Sciatic nerve (tissue), 2 donors: ENCODE results near the gene PTCH1. TPM values are rescaled to one million over a fixed set of nuclear protein-coding genes. Genes with fewer than 3 reads are reported as not detected.

Experiments
- ATAC-seq: fragments of 200-7000 bp; cut with Tn5 transposase; one replicate; pipeline ENCODE4 v1.9.1; 2020; ENCODE audit warnings: mild to moderate bottlenecking, moderate library complexity
- DNase-seq: peaks from one replicate; pipeline ENCODE4 v3.0.0-alpha.2; 2020; ENCODE audit warnings: low spot score
- intact Hi-C: fragments of 100-400 bp; cut with DNase I; formaldehyde crosslinking; loops from one replicate; pipeline ENCODE4 v1.14.2; 2022
- total RNA-seq: library from RNA; stranded (reverse); fragmentation: NEBNext Ultra II Directional; extraction: Animal tissue kit (Norgen Biotek cat#: 25700); gene quantifications from one replicate; pipeline ENCODE4 v1.2.1, GENCODE V29; 2021
- donor health status: DM: no; HTN: no; CAD: no.
- donor health status: DM: no; HTN: no; CAD: no.

The PTCH1 gene
- total RNA-seq, result 136 TPM

- intact Hi-C loops, result no loop called here
- DNase-seq (peak; percentile 82), ATAC-seq (peak; percentile 86)
These were observed at the start of gene PTCH1 for GRCh38 chr9:95516734-95517558. TSS of gene PTCH1 (minus strand) at chr9:95516971.

- intact Hi-C loops, result no loop called here
- no peak for DNase-seq
- ATAC-seq, result no peak
These were observed 49.2 kb upstream of the PTCH1 start for GRCh38 chr9:95565982-95566381.

DNA sequence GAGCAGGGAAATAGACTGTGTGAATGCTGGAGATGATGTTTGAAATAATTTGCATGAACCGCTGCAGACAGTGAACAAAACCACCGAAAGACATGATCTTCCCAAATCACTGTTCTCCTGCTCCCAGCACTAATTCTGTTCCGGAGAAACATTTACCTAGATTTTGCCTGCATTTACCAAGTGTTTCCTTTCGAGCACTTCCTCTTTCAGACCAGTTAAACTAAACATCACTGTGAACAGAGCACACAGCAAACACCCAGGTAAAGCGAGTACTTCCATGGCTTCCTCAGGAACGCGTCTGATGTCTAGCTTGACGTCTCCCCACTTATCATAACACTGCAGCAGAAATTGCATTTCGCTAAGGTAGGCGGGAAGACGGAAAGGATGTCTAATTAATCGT lies 45.1 kb upstream of the PTCH1 start:
- no peak for ATAC-seq
- DNase-seq, result no peak
- intact Hi-C loops, result no loop called here

DNA sequence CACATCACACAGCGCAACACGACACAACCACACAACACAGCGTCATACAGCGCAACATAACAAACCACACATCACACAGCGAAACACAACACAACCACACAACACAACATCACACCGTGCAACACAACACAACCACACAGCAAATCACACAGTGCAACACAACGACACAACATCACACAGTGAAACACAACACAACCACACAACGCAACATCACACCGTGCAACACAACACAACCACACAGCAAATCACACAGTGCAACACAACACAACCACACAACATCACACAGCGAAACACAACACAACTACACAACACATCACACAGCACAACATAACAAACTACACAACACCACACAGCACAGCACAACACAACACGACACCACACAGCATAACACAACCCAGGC lies 40.4 kb upstream of the PTCH1 start:
- ATAC-seq (no peak), DNase-seq (no peak)
- intact Hi-C loops, result loop anchor here (10.0 kb wide), 1 partner anchor 588 kb away; no protein-coding TSS in a partner anchor

DNA sequence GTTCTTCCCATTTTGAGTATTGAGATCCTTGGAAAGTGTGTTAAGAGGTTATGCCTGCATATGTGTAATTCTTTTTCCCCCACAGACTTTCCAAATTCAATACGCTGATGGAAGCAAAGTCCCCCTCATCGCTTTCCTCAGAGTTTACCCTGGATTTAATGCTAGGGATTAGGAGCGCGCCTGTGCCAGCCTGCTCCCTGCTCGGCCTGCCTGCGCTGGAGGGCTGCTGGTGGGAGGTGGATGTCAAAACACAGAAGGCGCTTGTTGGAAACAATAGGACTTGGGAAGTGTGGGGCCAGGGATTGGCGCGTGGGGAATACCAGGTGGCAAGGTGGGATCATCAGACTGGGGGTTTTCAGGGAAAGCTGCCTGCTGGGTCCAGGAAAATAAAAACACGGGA lies 39.8 kb upstream of the PTCH1 start:
- DNase-seq (no peak), ATAC-seq (no peak)
- intact Hi-C loops, result loop anchor here (10.0 kb wide), 1 partner anchor 588 kb away; no protein-coding TSS in a partner anchor

DNA sequence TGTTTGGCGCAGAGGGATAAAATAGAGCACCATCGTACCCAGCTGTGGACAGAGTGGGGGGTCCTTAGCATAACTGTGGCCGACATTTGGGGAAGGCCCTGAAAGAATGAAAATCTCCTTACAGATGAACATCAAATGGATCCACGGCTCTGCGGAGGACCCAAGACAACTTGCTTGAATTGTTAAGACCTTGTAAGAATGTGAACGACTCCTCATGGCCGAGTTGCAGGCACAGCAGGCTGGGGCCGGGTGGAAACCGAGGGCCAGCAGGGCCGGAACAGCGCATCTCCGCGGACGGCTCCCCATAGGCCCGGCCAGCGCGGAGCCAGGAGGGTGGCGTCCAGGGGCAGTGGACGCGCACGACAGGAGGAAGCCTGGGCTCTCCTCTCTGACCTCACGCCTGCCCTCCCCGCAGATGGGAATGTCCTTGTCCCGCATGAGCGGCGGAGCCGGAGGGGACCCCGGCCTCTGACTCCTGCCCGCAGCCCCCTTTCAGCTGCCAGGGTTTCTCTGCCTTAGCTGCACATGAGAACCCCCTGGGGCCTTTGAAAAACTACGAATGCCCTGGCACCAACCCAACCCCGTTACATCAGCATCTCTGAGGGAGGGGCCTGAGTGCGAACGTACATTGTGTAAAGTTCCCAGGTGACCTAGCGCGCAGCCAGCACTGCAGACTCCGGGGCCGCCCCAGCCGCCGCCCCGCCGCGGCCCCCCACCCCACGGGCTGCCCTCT lies 36.2 kb upstream of the PTCH1 start:
- DNase-seq (peak; percentile 79), ATAC-seq (peak; percentile 93)
- intact Hi-C loops, result loop anchor here (10.0 kb wide), 1 partner anchor 592 kb away; no protein-coding TSS in a partner anchor

- no peak for DNase-seq
- intact Hi-C loops, result loop anchor here (10.0 kb wide), 1 partner anchor 593 kb away; no protein-coding TSS in a partner anchor
- ATAC-seq, result no peak
These were observed 35.5 kb upstream of the PTCH1 start for GRCh38 chr9:95552255-95552654.

DNA sequence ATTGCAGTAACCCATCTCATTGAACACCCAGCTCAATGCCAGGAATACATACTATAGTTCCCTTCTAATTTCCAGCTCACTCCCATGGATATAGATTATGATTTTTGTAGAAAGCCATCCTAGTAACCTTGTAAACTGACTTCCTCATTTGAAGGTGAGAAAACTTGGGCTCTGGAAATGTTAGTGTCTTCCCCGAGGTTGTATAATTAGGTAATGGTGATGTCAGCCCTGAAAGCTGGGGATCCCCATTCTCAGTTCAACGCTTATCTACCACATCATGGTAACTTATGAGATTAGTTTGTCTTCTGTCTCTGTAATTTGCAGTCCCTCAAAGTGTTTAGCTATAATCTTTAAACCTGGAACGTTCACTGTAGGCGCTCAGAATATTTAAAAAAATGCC lies 34.6 kb upstream of the PTCH1 start:
- ATAC-seq (no peak), DNase-seq (no peak)
- intact Hi-C loops, result loop anchor here (10.0 kb wide), 1 partner anchor 593 kb away; no protein-coding TSS in a partner anchor

DNA sequence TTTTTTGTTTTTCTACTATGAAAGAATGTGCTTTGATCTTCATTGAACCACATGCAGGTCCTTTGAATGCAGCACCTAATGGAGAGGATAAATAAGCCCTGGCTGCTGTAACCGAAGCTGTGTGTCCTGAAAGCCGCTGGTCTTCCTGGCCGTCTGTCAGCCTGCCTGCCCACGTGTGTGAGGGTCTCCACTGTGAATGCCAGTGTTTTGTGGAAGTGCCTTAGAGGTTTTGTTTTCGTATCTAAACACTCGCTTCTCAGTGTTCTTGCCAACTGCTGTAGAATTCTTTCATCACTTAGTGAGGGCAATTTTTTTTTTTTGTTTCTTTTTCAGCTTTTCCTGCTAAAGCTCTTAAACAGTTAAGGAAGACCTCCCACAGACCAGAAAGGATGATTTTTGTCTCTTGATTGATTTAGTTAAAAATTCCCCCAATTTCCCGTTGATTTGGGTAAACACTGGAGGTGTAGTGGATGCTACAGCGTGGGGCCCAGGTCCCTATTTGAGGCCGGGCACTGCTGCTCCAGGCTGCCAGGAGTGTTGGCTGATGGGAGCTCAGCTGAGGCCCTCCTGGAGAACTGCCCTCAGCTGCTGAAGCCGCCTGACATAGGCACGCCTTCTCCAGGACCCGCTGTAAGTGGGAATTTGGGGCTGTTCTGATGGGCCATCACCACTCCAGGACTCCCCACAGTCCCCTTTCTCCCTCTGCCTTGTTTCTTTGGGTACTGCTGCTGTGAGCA lies 29.2 kb upstream of the PTCH1 start:
- ATAC-seq (peak; percentile 81), DNase-seq (no peak)
- intact Hi-C loops, result no loop called here

DNA sequence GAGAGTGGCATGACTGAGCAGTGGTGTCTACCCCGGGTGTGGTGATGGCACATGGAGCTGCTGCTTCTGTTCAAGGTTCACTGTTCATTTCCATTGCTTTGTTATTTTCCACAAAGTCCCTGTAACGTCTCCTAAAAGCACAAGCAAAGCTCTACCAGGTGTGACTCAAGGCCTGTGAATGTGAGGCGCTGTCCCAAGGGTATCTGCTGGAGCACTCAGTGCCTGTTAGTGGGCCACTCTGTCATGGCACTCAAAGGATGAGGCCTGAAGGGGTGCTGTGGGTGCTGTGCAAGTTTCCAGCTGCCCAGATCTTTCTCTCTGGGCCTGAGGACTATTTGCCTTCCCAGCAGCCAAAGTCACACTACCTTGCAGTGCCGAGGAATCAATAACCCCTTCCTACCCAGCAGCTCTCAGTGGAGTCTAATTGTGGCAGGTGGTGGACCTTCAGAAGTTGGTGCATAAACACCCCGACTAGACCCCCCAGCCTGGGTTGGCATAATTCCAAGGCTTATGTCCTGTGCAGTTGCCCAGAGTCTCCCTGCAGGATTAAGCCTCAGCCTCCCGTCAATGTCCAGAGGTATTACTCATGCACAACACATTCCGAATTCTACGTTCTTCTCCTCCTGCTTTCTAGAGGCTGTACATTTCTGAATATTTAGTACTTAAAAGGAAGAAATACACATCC lies 17.4 kb upstream of the PTCH1 start:
- no peak for DNase-seq
- intact Hi-C loops, result loop anchor here (5.0 kb wide), 1 partner anchor 1883 kb away; no protein-coding TSS in a partner anchor
- no peak for ATAC-seq

GRCh38 chr9:95529910-95530309 lies 13.1 kb upstream of the PTCH1 start:
- DNase-seq (no peak), ATAC-seq (no peak)
- intact Hi-C loops, result loop anchor here (5.0 kb wide), 1 partner anchor 1887 kb away; no protein-coding TSS in a partner anchor

DNA sequence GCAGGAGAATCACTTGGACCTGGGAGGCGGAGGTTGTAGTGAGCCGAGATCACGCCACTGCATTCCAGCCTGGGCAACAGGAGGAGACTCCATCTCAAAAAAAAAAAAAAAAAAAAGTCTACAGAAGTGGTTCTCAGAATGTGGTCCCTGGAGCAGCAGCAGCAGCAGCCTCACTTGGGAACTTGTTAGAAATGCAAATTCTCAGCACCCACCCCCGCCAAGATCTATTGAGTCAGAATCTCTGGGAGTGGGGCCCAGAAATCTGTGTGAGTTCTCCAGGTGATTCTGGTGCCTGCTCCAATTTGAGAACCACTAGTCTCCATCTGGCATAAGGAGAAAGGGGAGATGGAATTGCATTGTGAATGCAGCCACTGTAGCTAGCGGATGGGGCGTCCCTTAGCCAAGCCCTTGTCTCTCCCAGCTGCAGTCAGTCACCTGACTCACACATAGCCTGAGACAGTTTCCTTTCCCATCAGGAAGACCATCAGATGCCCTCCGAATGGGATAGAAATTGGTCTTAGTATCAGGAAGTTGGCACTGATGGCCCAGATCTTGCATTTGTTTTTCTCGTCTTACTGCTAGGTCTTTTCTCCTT lies 12.2 kb upstream of the PTCH1 start:
- ATAC-seq (no peak), DNase-seq (no peak)
- intact Hi-C loops, result no loop called here

GRCh38 chr9:95522871-95523370 lies 6.2 kb upstream of the PTCH1 start:
- DNase-seq (no peak), ATAC-seq (no peak)
- intact Hi-C loops, result no loop called here

GRCh38 chr9:95521699-95522098 lies 4.9 kb upstream of the PTCH1 start:
- ATAC-seq, result no peak
- DNase-seq, result no peak
- intact Hi-C loops, result no loop called here

GRCh38 chr9:95517559-95518425 lies 1.0 kb upstream of the PTCH1 start:
- peak; percentile 16 for ATAC-seq
- no peak for DNase-seq
- intact Hi-C loops, result no loop called here

DNA sequence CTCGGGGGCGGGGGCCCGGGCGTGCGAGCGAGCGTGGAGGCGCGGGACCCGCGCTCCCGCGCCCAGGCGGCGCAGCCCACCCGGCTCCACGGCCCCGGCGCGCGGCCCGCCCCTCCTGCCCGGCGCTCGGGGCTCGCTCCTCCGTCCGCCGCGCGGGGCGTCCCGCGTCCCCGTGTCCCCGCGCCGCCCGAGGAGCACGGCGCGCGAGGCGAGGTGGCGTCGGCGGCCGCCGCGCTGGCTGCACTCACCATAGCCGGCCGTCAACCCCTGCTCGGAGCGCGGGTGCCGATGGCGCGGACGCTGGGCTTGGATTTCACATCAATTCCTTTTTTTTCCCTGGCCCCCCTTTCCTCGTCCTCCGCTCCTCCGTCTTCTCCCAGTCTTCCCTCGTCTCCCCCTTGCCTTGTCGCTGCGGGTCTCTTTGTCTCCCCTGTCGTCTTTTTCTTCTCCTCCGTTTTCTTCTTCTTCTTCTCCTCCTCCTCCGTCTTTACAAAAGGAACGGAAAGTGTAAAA lies 494 bp downstream of the PTCH1 start:
- no peak for ATAC-seq
- intact Hi-C loops, result no loop called here
- no peak for DNase-seq
